SU-DHL-6 (cell line): ENCODE data around the gene FAM167B.

Experiments
- EZH2phosphoT487 ChIP-seq: fragments of 200-600 bp; sonication (generic), shearing (Covaris generic); conservative IDR thresholded peaks from 2 replicates; pipeline ENCODE4 v1.6.1; 2018; ENCODE audit warnings: mild to moderate bottlenecking, antibody characterized with exemption, low read length, moderate library complexity, mixed read lengths
- TF ChIP-seq, protein P1 (sequence below): fragments of 200-600 bp; sonication (generic); IDR thresholded peaks from one replicate; pipeline ENCODE4 v1.5.1; 2017; ENCODE audit warnings: antibody characterized with exemption, mild to moderate bottlenecking, low read length, moderate library complexity; ENCODE audit not compliant: insufficient read depth, poor library complexity, severe bottlenecking

DNA sequence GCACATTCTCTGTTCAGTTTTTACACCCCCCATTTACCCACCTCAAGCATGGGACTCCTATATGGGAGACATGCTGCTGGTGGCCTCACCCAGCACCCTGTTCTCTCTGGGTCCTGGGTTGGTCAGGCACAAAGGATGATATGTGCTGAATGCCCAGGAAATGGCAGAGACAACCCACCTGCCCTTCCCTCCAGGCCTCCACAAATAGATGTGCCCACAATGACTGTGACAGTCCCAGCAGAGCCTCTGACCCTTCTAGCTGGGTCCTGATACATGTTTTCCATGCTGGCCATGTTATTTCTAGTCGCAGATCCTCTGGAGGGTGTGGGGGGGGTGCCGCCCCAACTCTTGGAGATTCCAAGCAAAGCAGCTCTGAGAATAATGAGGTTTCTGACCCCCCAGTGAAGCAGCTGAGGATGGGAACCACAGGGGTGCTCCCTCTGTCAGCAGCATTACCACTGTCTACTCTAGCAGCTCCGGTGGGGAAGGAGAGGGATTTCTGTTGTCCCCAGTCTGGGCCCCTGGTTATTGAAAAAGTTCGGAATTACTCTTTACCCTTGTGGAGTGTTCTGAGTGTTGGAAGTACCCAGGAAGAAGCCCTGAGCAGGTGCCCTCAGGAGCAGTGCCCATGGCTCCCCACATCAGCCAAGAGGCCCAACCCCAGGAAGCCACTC is 47.8 kb upstream of the FAM167B start:
- TF ChIP-seq, protein P1, sequence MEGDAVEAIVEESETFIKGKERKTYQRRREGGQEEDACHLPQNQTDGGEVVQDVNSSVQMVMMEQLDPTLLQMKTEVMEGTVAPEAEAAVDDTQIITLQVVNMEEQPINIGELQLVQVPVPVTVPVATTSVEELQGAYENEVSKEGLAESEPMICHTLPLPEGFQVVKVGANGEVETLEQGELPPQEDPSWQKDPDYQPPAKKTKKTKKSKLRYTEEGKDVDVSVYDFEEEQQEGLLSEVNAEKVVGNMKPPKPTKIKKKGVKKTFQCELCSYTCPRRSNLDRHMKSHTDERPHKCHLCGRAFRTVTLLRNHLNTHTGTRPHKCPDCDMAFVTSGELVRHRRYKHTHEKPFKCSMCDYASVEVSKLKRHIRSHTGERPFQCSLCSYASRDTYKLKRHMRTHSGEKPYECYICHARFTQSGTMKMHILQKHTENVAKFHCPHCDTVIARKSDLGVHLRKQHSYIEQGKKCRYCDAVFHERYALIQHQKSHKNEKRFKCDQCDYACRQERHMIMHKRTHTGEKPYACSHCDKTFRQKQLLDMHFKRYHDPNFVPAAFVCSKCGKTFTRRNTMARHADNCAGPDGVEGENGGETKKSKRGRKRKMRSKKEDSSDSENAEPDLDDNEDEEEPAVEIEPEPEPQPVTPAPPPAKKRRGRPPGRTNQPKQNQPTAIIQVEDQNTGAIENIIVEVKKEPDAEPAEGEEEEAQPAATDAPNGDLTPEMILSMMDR = no peak
- TF ChIP-seq EZH2phosphoT487 = no peak
